NCI-H128 (cell line): ENCODE results near the gene SRPX2.
A peak's percentile ranks its signal among the peaks of the same experiment; 100 is the strongest.

Experiments
- DNase-seq: peaks from one replicate; lab custom pipeline; 2025; ENCODE audit not compliant: unreplicated experiment; lab: John Stamatoyannopoulos, UW

Gene SRPX2, protein sequence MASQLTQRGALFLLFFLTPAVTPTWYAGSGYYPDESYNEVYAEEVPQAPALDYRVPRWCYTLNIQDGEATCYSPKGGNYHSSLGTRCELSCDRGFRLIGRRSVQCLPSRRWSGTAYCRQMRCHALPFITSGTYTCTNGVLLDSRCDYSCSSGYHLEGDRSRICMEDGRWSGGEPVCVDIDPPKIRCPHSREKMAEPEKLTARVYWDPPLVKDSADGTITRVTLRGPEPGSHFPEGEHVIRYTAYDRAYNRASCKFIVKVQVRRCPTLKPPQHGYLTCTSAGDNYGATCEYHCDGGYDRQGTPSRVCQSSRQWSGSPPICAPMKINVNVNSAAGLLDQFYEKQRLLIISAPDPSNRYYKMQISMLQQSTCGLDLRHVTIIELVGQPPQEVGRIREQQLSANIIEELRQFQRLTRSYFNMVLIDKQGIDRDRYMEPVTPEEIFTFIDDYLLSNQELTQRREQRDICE

GRCh38 chrX:100643956-100644860 lies at the start of gene SRPX2:
Gene SRPX2 (plus strand): TSS chrX:100644199. CDS start chrX:100646323, 2,124 bp downstream.
- DNase-seq: no peak

DNA sequence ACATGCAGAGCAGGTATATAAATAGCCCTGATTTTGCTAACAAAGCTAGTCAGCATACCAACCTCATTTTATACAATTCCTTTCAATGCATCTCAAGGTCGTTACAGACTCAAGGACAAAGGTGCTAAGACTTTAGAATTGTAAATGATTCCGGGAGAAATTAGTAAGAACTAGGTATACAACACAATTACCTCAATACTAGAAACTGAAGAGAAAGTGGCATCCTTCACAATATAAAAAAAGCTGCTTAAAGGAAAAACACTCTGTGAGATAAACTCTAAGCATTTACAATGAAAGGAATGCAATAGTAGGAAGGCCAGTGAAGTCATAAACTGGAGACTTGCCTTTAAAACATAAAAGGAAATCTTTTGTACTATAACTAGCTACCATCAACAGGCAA lies 47.4 kb upstream of the SRPX2 start:
- DNase-seq: no peak

DNA sequence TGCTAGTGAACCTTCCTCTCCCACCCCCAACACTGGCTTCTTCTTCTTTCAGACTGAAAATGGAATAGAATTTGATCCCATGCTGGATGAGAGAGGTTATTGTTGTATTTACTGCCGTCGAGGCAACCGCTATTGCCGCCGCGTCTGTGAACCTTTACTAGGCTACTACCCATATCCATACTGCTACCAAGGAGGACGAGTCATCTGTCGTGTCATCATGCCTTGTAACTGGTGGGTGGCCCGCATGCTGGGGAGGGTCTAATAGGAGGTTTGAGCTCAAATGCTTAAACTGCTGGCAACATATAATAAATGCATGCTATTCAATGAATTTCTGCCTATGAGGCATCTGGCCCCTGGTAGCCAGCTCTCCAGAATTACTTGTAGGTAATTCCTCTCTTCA lies 44.5 kb upstream of the SRPX2 start:
- DNase-seq: no peak

GRCh38 chrX:100600340-100600739 lies 43.7 kb upstream of the SRPX2 start:
- DNase-seq: no peak

DNA sequence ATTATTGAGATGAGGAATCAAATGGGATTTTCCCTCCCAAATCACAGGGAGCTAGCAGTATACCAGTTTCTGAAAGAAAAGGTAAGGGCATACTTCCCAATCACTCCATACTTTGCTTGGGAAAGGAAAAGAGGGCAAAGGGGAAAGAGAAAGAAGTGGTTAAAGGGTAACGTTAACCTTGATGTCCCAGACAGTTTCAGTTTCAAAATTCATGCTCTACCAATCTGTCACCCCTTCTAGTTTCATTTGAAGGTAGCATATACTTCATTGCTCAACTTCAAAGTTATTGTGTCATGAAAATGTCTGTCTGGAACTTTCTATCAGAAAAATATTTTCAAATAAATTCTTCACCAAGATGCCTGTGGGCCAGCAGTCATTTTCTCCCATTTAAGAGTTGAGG lies 43.2 kb upstream of the SRPX2 start:
- no peak for DNase-seq

- DNase-seq: no peak
Measured at GRCh38 chrX:100606753-100607152, 37.2 kb upstream of the SRPX2 start.

- DNase-seq: no peak
Measured at GRCh38 chrX:100609591-100609990, 34.4 kb upstream of the SRPX2 start.

DNA sequence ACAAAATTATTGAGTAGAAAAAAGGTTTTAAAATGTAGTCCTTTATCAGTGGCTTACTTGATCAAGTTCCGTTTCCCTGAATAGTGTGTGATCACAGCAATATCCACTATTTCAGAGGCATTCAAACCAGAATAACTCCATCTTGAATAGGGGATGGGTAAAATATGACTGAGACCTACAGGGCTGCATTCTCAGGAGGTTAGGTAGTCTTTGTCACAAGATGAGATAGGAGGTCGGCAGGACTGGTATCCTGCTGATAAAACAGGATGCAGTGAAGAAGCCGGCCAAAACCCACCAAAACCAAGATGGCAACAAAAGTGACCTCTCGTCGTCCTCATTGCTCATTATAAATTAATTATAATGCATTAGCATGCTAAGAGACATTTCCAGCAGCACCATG lies 32.0 kb upstream of the SRPX2 start:
- DNase-seq: no peak

GRCh38 chrX:100615005-100615404 lies 29.0 kb upstream of the SRPX2 start:
- DNase-seq: no peak

DNA sequence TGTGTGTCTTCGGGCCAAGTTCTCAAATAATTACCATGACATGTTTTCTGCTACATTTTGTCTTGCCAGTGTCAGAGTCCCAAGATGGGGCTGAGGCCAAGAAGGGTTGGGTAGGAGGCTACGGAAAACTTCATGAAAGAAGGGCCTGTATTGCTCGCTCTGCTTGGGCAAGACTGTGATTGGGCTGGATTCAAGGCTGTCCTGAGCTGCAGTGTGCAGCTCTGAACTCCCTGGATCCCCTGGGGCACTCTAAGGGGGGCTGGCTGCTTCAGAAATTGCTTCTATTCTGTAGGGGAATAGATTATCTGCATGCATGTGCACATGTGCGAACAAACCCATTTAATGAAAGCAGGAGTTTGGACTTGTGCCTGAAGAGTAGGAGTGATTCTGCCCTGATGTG lies 21.0 kb upstream of the SRPX2 start:
- DNase-seq: no peak

DNA sequence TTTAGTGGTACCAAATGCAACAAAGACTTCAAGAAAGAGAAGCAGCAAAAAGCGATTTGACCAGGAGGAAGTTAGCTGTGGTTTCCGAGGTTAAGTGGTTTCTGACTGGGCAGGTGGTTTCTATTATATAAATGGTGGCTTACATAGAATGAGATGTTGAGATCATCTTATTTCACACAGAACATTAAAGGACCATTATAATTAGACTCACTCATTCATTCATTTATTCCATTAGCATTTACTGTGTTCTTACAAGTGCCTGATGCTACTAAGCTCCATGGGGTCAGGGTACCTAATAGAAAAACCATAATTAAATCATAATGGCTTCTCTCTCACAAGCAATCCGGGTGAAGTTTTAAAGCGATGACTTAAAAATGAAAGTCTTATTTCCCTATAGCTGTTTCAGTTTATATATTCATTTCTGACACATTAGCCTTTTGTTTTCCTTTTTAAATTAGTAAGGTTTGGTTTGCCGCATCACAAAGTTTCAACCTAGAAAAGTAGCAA lies 18.0 kb upstream of the SRPX2 start:
- DNase-seq: no peak

DNA sequence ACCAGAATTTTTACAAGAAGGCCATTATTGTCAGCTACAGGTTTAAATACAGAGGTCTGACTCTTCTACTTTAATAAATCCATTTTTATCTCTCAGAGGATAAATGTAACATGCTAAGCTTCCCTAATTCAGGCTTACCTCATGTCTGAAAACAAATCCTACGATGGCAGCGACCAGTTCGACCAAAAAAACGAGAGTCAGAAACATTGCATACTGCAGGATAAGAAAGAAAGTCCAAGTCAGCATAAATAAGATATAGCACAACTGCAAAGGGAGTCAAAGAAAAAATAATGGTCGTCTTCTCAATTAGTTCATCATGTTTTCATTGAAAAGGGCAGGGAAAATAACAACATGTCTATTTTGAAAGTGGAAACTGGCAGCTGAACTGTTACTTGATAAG lies 9.0 kb upstream of the SRPX2 start:
- DNase-seq: no peak

- no peak for DNase-seq
Measured at GRCh38 chrX:100635989-100636320, 8.0 kb upstream of the SRPX2 start.

DNA sequence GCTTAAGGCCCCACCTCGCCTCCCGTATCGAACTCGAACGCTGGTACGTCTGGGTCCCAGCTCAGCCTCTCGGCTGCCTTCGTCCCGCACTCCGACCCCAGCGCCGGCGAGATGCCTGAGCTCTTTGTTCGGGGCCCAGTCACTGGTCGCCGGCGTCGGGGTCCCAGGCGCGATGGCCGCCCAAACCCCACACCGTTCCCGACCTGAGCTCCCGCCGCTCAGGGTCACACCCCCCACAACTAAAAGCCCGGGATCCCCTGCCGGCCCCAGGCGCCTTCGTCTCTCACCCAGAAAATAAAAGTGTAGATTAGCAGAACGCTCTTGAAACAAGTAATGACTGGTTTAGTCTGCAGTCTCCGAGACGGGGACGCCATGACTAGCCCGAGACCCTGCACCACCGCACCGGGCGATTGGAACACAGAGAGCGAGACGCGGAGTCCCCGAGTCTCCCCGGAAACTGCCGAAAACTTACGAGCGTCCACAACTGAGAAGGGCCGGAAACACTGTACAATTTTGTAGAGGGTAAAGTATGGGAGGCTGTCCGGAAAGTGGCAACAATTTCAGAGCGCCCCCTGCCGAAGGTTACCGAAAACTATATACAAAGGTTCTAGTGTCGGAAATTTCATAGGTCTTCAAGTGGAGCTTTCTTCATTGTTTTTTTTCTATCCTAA lies 7.5 kb upstream of the SRPX2 start, which contains the start of gene TSPAN6:
TSPAN6 (minus strand) TSS at position 486 of the 671 bp plus-strand sequence; CDS start at position 374, 112 bp downstream.
- peak; percentile 54 for DNase-seq

DNA sequence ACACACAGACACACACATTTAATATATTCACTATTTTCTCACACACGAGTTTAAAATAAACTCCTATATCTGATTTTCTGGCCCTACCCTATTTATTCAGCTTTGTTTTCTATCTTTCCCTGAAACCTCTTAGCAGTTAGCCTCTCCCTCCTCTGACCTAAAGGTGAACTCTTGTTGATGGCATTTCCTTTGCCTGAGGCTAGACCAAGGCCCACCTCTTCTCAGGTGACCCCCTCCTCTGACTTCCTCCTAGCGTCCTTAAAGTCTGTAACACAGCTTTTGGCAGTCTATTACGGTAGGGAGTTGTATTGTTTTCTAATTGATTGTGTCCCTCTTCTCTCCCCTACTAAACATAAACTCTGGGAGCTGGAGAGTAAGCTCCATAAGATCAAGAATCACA lies 1.7 kb upstream of the SRPX2 start:
- DNase-seq: no peak

DNA sequence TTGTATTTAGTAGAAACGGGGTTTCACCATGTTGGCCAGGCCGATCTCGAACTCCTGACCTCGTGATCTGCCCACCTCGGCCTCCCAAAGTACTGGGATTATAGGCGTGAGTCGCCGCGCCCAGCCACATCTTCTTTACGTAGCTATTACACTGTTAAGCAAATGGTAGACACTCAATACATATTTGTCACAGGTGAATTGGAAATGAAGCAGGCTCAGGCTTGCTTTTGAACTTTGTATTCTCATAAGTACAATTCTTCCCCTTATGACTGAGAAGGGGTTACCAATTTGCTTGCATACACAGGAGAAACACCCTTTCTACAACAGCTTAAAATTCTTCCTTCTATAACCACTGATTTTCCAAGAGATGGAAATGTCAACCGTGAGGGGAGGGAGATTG lies 787 bp upstream of the SRPX2 start:
- no peak for DNase-seq

DNA sequence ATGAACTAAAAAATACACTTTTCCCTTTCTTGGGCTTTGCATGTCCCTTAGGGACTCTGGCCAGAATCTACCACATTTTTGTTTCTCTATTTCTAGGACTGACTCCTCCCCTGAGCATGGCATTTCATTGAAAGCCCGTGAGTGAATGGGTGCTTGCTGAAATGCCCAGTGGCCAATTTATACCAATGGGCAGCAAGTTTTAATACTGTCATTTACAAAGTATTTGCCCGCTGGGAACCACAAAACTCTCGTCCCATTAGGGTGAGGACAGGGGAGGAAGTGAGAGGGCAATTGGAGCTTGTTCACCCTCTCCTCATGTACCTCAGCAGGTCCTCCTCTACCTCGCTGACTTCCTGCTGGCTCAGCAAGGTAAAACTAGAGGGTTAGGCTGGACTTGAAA lies 1.1 kb downstream of the SRPX2 start:
- no peak for DNase-seq

GRCh38 chrX:100647095-100647494 lies 3.1 kb downstream of the SRPX2 start:
- no peak for DNase-seq

DNA sequence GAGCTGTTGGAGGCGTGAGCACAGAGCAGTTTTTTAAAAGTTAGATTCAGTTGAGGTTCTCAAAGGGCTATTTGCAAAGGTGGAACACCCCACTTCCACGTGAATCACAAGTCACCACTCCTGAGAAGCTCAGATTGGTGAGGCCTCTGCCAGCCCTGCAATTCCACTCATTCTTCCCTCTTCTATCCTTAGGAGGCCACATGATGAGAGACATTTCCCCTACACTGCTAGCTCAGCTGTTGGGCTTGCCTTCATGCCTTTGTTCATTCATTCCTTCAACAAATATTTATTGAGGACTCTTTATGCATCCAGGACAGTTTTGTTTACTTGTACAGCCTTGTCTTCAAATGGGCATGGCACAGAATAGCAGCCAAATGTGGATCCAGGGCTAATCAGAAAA lies 3.7 kb downstream of the SRPX2 start:
- no peak for DNase-seq

DNA sequence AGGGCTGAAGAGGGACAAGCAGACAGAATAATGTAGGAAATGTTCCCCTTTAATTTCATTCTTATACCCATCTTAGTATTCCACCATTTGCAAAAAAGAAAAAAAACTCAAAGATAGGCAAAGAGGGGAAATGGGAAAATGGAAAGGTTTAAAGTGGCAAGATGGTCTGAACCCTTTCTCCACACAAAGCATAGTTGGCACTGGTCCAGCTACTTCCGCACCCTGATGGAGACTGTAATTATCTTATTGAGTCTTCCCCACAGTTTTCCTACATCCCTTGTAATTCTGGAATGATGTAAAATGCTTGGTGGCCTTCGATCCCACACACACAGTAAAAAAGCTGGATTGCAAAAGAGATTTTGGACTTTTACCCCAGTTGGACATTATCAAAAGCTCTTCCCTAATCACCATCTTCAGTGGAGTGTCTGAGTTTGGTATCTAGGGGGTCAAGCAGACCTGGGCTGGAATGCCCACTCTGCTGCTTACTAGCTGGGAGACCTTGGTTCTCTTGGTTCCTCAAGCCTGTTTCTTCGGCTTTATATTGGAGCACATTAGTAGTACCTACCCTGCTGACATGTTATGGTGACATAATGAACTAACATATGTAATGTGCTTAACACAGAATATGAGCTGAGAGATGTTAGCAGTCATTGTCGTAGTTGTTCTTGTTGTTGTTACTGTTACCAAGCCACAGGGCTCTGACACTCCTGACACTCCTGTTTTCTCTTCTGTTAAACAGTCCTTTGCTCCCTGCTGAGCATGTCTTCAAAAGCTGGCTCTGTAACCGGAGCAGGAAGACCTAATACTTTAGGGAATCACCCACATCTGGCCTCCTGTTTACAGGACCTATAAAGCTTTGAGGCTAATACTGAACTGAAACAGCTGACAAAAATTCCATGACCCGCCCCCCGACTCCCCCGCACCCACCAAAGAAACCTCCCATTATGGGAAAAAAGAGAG lies 4.7 kb downstream of the SRPX2 start:
- DNase-seq: no peak
